GM19023 (cell line): ENCODE results near the gene CYB5A.
"Not testable (repeated sequence)": the region's sequence is repeated elsewhere in the genome, so short reads cannot be mapped to it uniquely, and the experiment has no call there.

ENCODE experiments used
- ATAC-seq: cut with Tn5 transposase; IDR thresholded peaks from one replicate; pipeline ENCODE4 v1.9.1; 2021; ENCODE audit warnings: mild to moderate bottlenecking, moderate library complexity; ENCODE audit not compliant: unreplicated experiment

The CYB5A gene

GRCh38 chr18:74299162-74299561, 7.4 kb upstream of the CYB5A start:
- no peak for ATAC-seq

- no peak for ATAC-seq
Observed at GRCh38 chr18:74294526-74294925, 2.8 kb upstream of the CYB5A start.

GRCh38 chr18:74292982-74293381, 1.2 kb upstream of the CYB5A start:
- ATAC-seq, result not testable (repeated sequence)

GRCh38 chr18:74292541-74292858, 737 bp upstream of the CYB5A start:
- no peak for ATAC-seq

GRCh38 chr18:74291472-74291770, 342 bp downstream of the CYB5A start:
- peak; percentile 0 for ATAC-seq

GRCh38 chr18:74290794-74291471, 830 bp downstream of the CYB5A start:
- ATAC-seq, result no peak

GRCh38 chr18:74290021-74290420, 1.7 kb downstream of the CYB5A start:
- ATAC-seq, result no peak

- ATAC-seq, result no peak
Observed at GRCh38 chr18:74289137-74289536, 2.6 kb downstream of the CYB5A start.

- no peak for ATAC-seq
Observed at GRCh38 chr18:74288730-74289129, 3.0 kb downstream of the CYB5A start.

GRCh38 chr18:74288041-74288440, 3.7 kb downstream of the CYB5A start:
- no peak for ATAC-seq

GRCh38 chr18:74286856-74287255, 4.9 kb downstream of the CYB5A start:
- ATAC-seq, result no peak

GRCh38 chr18:74286106-74286855, 5.5 kb downstream of the CYB5A start:
- ATAC-seq, result no peak

- ATAC-seq, result not testable (repeated sequence)
Observed at GRCh38 chr18:74285583-74285982, 6.2 kb downstream of the CYB5A start.

GRCh38 chr18:74284980-74285355, 6.8 kb downstream of the CYB5A start:
- no peak for ATAC-seq

- no peak for ATAC-seq
Observed at GRCh38 chr18:74284191-74284979, 7.4 kb downstream of the CYB5A start.

GRCh38 chr18:74283646-74284045, 8.1 kb downstream of the CYB5A start:
- no peak for ATAC-seq

- ATAC-seq, result no peak
Observed at GRCh38 chr18:74282755-74283554, 8.8 kb downstream of the CYB5A start.

GRCh38 chr18:74281980-74282754, 9.6 kb downstream of the CYB5A start:
- no peak for ATAC-seq

GRCh38 chr18:74281011-74281979, 10.5 kb downstream of the CYB5A start:
- no peak for ATAC-seq
